GM12878 (cell line): ENCODE results near the gene PIGQ. TPM values are rescaled to one million over a fixed set of nuclear protein-coding genes. Genes with fewer than 3 reads are reported as not detected.

Experiments
- ATAC-seq: fragments of 200-7000 bp; cut with Tn5 transposase; 3 replicates; pipeline ENCODE4 v1.9.1; 2020; ENCODE audit warnings: mild to moderate bottlenecking, moderate library complexity
- BruUV-seq: library from RNA; stranded (reverse); fragments of 400-500 nt; replicated peaks from 2 replicates; lab custom pipeline; 2021; lab: Mats Ljungman, UMichigan
- CTCF ChIA-PET: fragments of 300-600 bp; sonication (Branson Sonifier 250); formaldehyde crosslinking; extraction: SDS; loops from one replicate; lab custom pipeline; 2021; ENCODE audit warnings: inconsistent platforms; lab: Yijun Ruan, JAX
- POLR2A ChIA-PET: fragments of 350-600 bp; formaldehyde crosslinking; extraction: SDS; loops from one replicate; lab custom pipeline; 2021; ENCODE audit warnings: inconsistent platforms; lab: Charles Lee
- RAD21 ChIA-PET: fragments of 300-600 bp; sonication (Branson Sonifier 250); formaldehyde crosslinking; loops from one replicate; lab custom pipeline; 2023; ENCODE audit warnings: antibody characterized with exemption; ENCODE audit not compliant: unreplicated experiment; lab: Charles Lee
- SMC1A ChIA-PET: fragments of 300-600 bp; sonication (Branson Sonifier 250); formaldehyde crosslinking; loops from one replicate; lab custom pipeline; 2023; ENCODE audit not compliant: unreplicated experiment, uncharacterized antibody; lab: Charles Lee
- DNase-seq: peaks from one replicate; pipeline ENCODE4 v3.0.0-alpha.2; 2011; ENCODE audit warnings: low read depth, low spot score
- FAIRE-seq: peaks from 3 replicates; lab custom pipeline; 2011; peaks lifted over from hg19 to GRCh38; lab: Jason Lieb, UNC
- H2AFZ ChIP-seq: 2 replicates; pipeline ENCODE4 v1.6.0; 2011; ENCODE audit warnings: low read depth, low read length, control low read depth; ENCODE audit not compliant: control insufficient read depth
- H3K27ac ChIP-seq: 2 replicates; pipeline ENCODE4 v1.5.1; 2011; ENCODE audit warnings: control low read depth; ENCODE audit not compliant: control insufficient read depth, insufficient read depth
- H3K27me3 ChIP-seq, 2 experiments: replicated peaks in 1 of 2; 2 replicates each; pipeline versions ENCODE4 v1.6.0 to v1.6.1; 2011; ENCODE audit warnings: low read length in 1 of 2; ENCODE audit not compliant: control insufficient read depth in 2 of 2, insufficient read depth in 2 of 2
- H3K36me3 ChIP-seq, 2 experiments: 2 replicates each; pipeline ENCODE4 v1.5.1; 2011; ENCODE audit warnings: low read length in 1 of 2; ENCODE audit not compliant: control insufficient read depth in 2 of 2, insufficient read depth in 2 of 2
- H3K4me1 ChIP-seq: 2 replicates; pipeline ENCODE4 v1.6.1; 2011; ENCODE audit warnings: mild to moderate bottlenecking, low read length, moderate library complexity, mixed read lengths; ENCODE audit not compliant: control insufficient read depth, insufficient read depth
- H3K4me2 ChIP-seq: 2 replicates; pipeline ENCODE4 v1.6.0; 2011; ENCODE audit warnings: control low read depth; ENCODE audit not compliant: control insufficient read depth, insufficient read depth
- H3K4me3 ChIP-seq: fragments of 200-600 bp; sonication (generic); 2 replicates; pipeline ENCODE4 v1.5.1; 2016
- H3K79me2 ChIP-seq: 2 replicates; pipeline ENCODE4 v1.6.0; 2011; ENCODE audit warnings: low read length; ENCODE audit not compliant: control insufficient read depth, insufficient read depth
- H3K9ac ChIP-seq: 2 replicates; pipeline ENCODE4 v1.8.0; 2011; ENCODE audit warnings: low read length, control low read depth, mixed read lengths; ENCODE audit not compliant: control insufficient read depth, insufficient read depth
- H3K9me3 ChIP-seq: replicated peaks from 3 replicates; pipeline ENCODE4 v1.5.1; 2011; ENCODE audit warnings: mild to moderate bottlenecking, low read length; ENCODE audit not compliant: control insufficient read depth, insufficient read depth
- H4K20me1 ChIP-seq: 2 replicates; pipeline ENCODE4 v1.6.0; 2011; ENCODE audit not compliant: control insufficient read depth, insufficient read depth
- DPF2 ChIP-seq: fragments of 450-650 bp; IDR thresholded peaks from 2 replicates; pipeline ENCODE4 v1.6.1; 2017; ENCODE audit warnings: mild to moderate bottlenecking
- EGR1 ChIP-seq, 2 experiments: IDR thresholded peaks; 1 replicate in 1 of 2; 2 replicates in 1 of 2; pipeline ENCODE4 v1.6.1; 2011 to 2012; ENCODE audit warnings: low read depth in 2 of 2, low read length in 2 of 2, borderline replicate concordance in 1 of 2, mild to moderate bottlenecking in 1 of 2, moderate library complexity in 1 of 2
- EP300 ChIP-seq, 2 experiments: fragments of 150-350 bp in 1 of 2; IDR thresholded peaks; 2 replicates each; pipeline ENCODE4 v1.6.1; 2011 to 2012; ENCODE audit warnings: low read depth in 2 of 2, low read length in 2 of 2, borderline replicate concordance in 1 of 2, improper control_type of control experiment in 1 of 2, inconsistent platforms in 1 of 2; ENCODE audit not compliant: control insufficient read depth in 1 of 2
- PAX8 ChIP-seq: fragments of 450-650 bp; IDR thresholded peaks from 2 replicates; pipeline ENCODE4 v1.6.1; 2017; ENCODE audit warnings: mild to moderate bottlenecking, moderate library complexity
- RB1 ChIP-seq: fragments of 450-650 bp; formaldehyde crosslinking; IDR thresholded peaks from 2 replicates; pipeline ENCODE4 v1.6.1; 2017; ENCODE audit warnings: mild to moderate bottlenecking, borderline replicate concordance
- TBL1XR1 ChIP-seq: IDR thresholded peaks from 2 replicates; pipeline ENCODE4 v1.6.1; 2012; ENCODE audit warnings: low read depth, low read length, improper control_type of control experiment
- TCF3 ChIP-seq: IDR thresholded peaks from 2 replicates; pipeline ENCODE4 v1.6.1; 2012; ENCODE audit warnings: low read depth, mild to moderate bottlenecking, low read length, borderline replicate concordance; ENCODE audit not compliant: insufficient read depth
- YY1 ChIP-seq: IDR thresholded peaks from 2 replicates; pipeline ENCODE4 v1.6.1; 2011; ENCODE audit warnings: low read depth, mild to moderate bottlenecking, low read length
- WGBS: methylation state at CpG from one replicate; pipeline ENCODE4 v1.1.6; 2016; ENCODE audit warnings: low lambda C conversion rate; ENCODE audit not compliant: insufficient replicate concordance, insufficient coverage; ENCODE audit errors: missing lambda C conversion rate; 5-methylcytosine and 5-hydroxymethylcytosine counted together
- in situ Hi-C: fragments of 300-500 bp; cut with MboI; formaldehyde crosslinking; loops from 9 replicates; pipeline ENCODE4 v1.14.3; 2018; ENCODE audit warnings: mixed read lengths
- intact Hi-C: fragments of 100-400 bp; cut with micrococcal nuclease; formaldehyde crosslinking; loops from one replicate; pipeline ENCODE4 v1.14.2; 2022; ENCODE audit not compliant: unreplicated experiment
- polyA plus RNA-seq, 11 experiments: library from polyadenylated mRNA; depleted of rRNA in 4 of 11; unstranded in 6 of 11; stranded (reverse) in 5 of 11; fragments of >200 nt; fragmentation: Nextera tagmentation in 4 of 11; fragmentation: Illumina TruSeq in 1 of 11; extraction: Ambion mirVana in 4 of 11; extraction: Trizol in 1 of 11; gene quantifications; 1 replicate in 1 of 11; 2 replicates in 10 of 11; pipeline versions ENCODE4 v1.2.1 to v1.2.3, GENCODE V29; 2011 to 2016; ENCODE audit warnings: inconsistent platforms in 2 of 11, missing spikeins in 2 of 11, low read depth in 1 of 11
- total RNA-seq, 4 experiments: library from RNA; depleted of rRNA in 3 of 4; stranded (reverse); fragments of >200 nt in 3 of 4; fragmentation: Illumina TruSeq in 1 of 4; extraction: Trizol in 1 of 4; gene quantifications; 2 replicates each; pipeline versions ENCODE4 v1.2.1 to v1.2.3, GENCODE V29; 2013 to 2021
- TF ChIP-seq, protein P1 (sequence below): IDR thresholded peaks from 2 replicates; pipeline ENCODE4 v1.6.1; 2011; ENCODE audit warnings: mild to moderate bottlenecking, low read depth, low read length, moderate library complexity; ENCODE audit not compliant: insufficient replicate concordance
- TF ChIP-seq, protein P2 (sequence below): IDR thresholded peaks from 2 replicates; pipeline ENCODE4 v1.6.1; 2012; ENCODE audit warnings: low read depth, low read length, improper control_type of control experiment
- TF ChIP-seq, protein P3 (sequence below): fragments of 450-650 bp; IDR thresholded peaks from 2 replicates; pipeline ENCODE4 v1.6.1; 2018; ENCODE audit warnings: mild to moderate bottlenecking, low read depth, moderate library complexity; ENCODE audit not compliant: partially characterized antibody

The PIGQ gene
- total and polyA plus RNA-seq, 10 of the 15 experiments (the other 5 are each of a cell fraction or from before 2014, with no cell fraction given) = 1.8 to 31.3 (median 17.5) TPM; not detected in 1

DNA sequence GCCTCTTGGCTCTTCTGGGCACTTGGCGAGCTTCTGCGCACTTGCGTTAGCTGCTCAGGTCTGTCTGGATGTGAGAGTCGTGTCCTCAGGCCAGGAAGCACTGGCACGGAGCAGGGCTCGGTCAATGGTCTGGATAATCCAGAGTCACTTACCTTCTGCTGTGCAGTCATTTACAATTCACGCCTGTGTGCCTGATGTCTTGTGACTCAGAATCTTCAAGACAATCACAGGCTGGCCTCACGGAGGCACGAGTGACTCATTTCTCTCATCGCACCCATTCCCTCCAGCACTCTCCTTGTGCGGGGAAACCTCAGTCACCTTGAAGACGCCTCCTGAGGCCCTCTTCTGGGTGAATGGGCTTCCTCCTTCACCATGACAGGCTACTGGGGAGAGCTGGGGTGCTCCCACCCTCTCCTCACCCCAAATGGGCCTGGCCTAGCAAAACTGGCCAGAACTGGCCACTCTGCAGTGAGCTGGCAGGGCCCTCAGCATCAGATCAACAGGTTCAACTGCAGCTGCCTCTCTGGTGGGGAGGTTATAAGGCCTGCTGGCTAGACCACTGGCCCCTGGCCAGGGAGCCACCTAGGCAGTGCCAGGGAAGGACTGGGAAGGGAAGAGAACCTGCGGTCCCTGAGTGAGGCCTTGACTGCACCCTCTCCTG, 44.1 kb upstream of the PIGQ start (continued):
- TF ChIP-seq PAX8 (no peak), TBL1XR1 (no peak), DPF2 (peak; percentile 74; the same call in 1 of the 2 replicates)

DNA sequence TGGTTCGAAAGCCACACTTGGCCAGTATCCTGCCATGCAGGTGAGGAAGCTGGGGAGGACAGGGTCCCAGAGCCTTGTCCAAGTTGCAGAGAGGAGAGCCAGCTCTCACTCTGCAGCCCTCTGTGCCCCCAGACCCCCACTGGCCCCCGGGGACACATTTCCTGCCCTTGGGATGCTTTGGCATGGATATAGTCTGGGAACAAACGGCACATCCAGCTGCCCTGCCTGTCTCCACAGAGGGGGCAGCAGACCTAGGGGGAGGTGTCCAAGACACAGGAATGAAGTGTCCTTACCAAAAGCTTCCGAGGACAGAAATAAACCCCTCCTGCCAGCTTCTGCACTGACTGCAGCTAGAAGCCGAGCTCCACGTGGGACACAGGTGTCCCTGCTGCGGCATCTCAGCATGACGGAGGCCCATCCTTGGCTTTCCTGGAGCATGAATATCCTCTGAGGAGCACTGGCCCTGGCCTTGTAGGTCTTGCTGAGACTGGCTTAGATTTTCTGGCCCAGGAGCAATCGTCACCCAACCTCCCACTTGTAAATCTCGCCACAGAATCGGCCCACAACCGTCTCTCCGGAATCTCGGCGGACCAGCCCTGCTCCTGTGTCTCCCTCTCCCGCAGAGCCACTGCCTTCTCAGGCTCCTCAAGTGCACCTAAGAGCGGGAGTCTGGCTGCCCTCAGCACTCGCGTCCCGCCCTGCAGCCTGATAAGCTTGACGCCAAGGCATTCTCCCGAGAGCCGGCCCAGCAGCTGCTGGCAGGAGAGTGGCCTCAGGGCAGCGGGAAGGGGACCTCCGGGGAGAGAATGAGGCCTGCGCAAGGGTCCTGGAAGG, 43.4 kb upstream of the PIGQ start:
- Histone ChIP-seq H3K27me3 (no peaks in the 10 kb centered on the region), H3K9ac (peak overlapping the region; percentile 86), H3K79me2 (peaks cover 54% of the 10 kb centered on the region), H4K20me1 (no peaks in the 10 kb centered on the region; the same call in 1 of the 2 replicates), H3K36me3 (peaks cover 0 to 2% of the 10 kb centered on the region in 2 experiments; a peak in 3 of 4 replicates), H3K27ac (peak overlapping the region; percentile 91), H3K9me3 (no peaks in the 10 kb centered on the region), H3K4me2 (peak overlapping the region; percentile 99), H3K4me3 (peak overlapping the region; percentile 98), H3K4me1 (peaks cover 29% of the 10 kb centered on the region), H2AFZ (peak overlapping the region; percentile 93)
- FAIRE-seq = peak; percentile 81
- TSS peak; percentile 78 for BruUV-seq
- RAD21 ChIA-PET = interaction anchor here (0.8 to 1.4 kb wide), 6 partner anchors 41 to 177 kb away, joined by 3 to 4 read pairs (median 3); partner anchors contain the start of genes METTL26, NHLRC4 and RAB11FIP3
- intact Hi-C loops = loop anchor here (2.0 to 5.0 kb wide), 3 partner anchors 41 to 158 kb away; partner anchors contain the start of genes JMJD8, METTL26, NHLRC4 and PIGQ
- SMC1A ChIA-PET = interaction anchor here (0.6 to 1.2 kb wide), 4 partner anchors 25 to 74 kb away, joined by 3 read pairs; partner anchors contain the start of gene NHLRC4
- DNase-seq = no peak
- CTCF ChIA-PET = interaction anchor here (0.6 to 1.6 kb wide), 6 partner anchors 9 to 487 kb away, joined by 3 to 6 read pairs (median 4); partner anchors contain the start of gene NHLRC4
- WGBS = 14% methylated on average over 26 of the region's 26 CpGs
- ATAC-seq = peak; percentile 8
- POLR2A ChIA-PET = interaction anchor here (0.9 to 1.6 kb wide), 8 partner anchors 7 to 156 kb away, joined by 3 to 4 read pairs (median 4); partner anchors contain the start of genes METTL26, MRPL28 and NHLRC4
- in situ Hi-C loops = no loop called here
- TF ChIP-seq, protein P1, sequence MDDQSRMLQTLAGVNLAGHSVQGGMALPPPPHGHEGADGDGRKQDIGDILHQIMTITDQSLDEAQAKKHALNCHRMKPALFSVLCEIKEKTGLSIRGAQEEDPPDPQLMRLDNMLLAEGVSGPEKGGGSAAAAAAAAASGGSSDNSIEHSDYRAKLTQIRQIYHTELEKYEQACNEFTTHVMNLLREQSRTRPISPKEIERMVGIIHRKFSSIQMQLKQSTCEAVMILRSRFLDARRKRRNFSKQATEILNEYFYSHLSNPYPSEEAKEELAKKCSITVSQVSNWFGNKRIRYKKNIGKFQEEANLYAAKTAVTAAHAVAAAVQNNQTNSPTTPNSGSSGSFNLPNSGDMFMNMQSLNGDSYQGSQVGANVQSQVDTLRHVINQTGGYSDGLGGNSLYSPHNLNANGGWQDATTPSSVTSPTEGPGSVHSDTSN = no peak
- no peak for TF ChIP-seq TBL1XR1
- TF ChIP-seq RB1 = no peak
- TF ChIP-seq, protein P2, sequence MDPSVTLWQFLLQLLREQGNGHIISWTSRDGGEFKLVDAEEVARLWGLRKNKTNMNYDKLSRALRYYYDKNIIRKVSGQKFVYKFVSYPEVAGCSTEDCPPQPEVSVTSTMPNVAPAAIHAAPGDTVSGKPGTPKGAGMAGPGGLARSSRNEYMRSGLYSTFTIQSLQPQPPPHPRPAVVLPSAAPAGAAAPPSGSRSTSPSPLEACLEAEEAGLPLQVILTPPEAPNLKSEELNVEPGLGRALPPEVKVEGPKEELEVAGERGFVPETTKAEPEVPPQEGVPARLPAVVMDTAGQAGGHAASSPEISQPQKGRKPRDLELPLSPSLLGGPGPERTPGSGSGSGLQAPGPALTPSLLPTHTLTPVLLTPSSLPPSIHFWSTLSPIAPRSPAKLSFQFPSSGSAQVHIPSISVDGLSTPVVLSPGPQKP = no peak
- TF ChIP-seq EGR1 (IDR thresholded peaks at IDR 0.05; ENCODE audit: borderline replicate concordance in 1 of 2, low read depth in 2 of 2, low read length in 2 of 2) = 0 out of 3 replicates have a peak, but pooled peaks of 1 of the 2 experiments have one; percentile 19
- no peak for TF ChIP-seq YY1
- TF ChIP-seq EP300 (IDR thresholded peaks at IDR 0.05; ENCODE audit: borderline replicate concordance in 1 of 2, control insufficient read depth in 1 of 2, low read depth in 2 of 2, low read length in 2 of 2) = no peak
- no peak for TF ChIP-seq TCF3
- TF ChIP-seq, protein P3, sequence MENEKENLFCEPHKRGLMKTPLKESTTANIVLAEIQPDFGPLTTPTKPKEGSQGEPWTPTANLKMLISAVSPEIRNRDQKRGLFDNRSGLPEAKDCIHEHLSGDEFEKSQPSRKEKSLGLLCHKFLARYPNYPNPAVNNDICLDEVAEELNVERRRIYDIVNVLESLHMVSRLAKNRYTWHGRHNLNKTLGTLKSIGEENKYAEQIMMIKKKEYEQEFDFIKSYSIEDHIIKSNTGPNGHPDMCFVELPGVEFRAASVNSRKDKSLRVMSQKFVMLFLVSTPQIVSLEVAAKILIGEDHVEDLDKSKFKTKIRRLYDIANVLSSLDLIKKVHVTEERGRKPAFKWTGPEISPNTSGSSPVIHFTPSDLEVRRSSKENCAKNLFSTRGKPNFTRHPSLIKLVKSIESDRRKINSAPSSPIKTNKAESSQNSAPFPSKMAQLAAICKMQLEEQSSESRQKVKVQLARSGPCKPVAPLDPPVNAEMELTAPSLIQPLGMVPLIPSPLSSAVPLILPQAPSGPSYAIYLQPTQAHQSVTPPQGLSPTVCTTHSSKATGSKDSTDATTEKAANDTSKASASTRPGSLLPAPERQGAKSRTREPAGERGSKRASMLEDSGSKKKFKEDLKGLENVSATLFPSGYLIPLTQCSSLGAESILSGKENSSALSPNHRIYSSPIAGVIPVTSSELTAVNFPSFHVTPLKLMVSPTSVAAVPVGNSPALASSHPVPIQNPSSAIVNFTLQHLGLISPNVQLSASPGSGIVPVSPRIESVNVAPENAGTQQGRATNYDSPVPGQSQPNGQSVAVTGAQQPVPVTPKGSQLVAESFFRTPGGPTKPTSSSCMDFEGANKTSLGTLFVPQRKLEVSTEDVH = no peak
- TF ChIP-seq PAX8 = no peak
